DOHH2 (cell line): ENCODE measurements around the gene MMEL1.

Source experiments
- EZH2phosphoT487 ChIP-seq: fragments of 200-600 bp; sonication (generic); IDR thresholded peaks from 2 replicates; pipeline ENCODE4 v1.6.1; 2017; ENCODE audit warnings: borderline replicate concordance, mild to moderate bottlenecking, antibody characterized with exemption, low read length, moderate library complexity, mixed read lengths
- TF ChIP-seq, protein P1 (sequence below): fragments of 200-600 bp; sonication (generic); IDR thresholded peaks from one replicate; pipeline ENCODE4 v1.5.1; 2014; ENCODE audit warnings: antibody characterized with exemption, mild to moderate bottlenecking, low read depth, low read length; ENCODE audit not compliant: poor library complexity, severe bottlenecking

- TF ChIP-seq, protein P1, sequence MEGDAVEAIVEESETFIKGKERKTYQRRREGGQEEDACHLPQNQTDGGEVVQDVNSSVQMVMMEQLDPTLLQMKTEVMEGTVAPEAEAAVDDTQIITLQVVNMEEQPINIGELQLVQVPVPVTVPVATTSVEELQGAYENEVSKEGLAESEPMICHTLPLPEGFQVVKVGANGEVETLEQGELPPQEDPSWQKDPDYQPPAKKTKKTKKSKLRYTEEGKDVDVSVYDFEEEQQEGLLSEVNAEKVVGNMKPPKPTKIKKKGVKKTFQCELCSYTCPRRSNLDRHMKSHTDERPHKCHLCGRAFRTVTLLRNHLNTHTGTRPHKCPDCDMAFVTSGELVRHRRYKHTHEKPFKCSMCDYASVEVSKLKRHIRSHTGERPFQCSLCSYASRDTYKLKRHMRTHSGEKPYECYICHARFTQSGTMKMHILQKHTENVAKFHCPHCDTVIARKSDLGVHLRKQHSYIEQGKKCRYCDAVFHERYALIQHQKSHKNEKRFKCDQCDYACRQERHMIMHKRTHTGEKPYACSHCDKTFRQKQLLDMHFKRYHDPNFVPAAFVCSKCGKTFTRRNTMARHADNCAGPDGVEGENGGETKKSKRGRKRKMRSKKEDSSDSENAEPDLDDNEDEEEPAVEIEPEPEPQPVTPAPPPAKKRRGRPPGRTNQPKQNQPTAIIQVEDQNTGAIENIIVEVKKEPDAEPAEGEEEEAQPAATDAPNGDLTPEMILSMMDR = no peak
- no peak for TF ChIP-seq EZH2phosphoT487
These were observed 78.8 kb downstream of the MMEL1 start for GRCh38 chr1:2553871-2554620.
